Thyroid gland (tissue), 4 donors: ENCODE measurements around the gene AHI1. TPM values are rescaled to one million over a fixed set of nuclear protein-coding genes. Genes with fewer than 3 reads are reported as not detected.

Source experiments
- DNase-seq, 2 donors: peaks; one replicate each; pipeline ENCODE4 v3.0.0-alpha.2; 2019
- H3K27ac ChIP-seq, 3 donors: fragments of 200-600 bp; sonication (generic); 1 replicate in 2 of 3; 2 replicates in 1 of 3; pipeline ENCODE4 v1.5.1; 2016 to 2019; ENCODE audit warnings: mild to moderate bottlenecking in 1 of 3, moderate library complexity in 1 of 3
- H3K27me3 ChIP-seq: fragments of 200-600 bp; sonication (generic); one replicate; pipeline ENCODE4 v1.5.1; 2019
- H3K36me3 ChIP-seq, 2 donors: fragments of 200-600 bp; sonication (generic); one replicate each; pipeline ENCODE4 v1.5.1; 2016 to 2019
- H3K4me1 ChIP-seq, 2 donors: fragments of 200-600 bp; sonication (generic); one replicate each; pipeline ENCODE4 v1.5.1; 2017 to 2019
- H3K4me3 ChIP-seq, 3 donors: fragments of 200-600 bp; sonication (generic); replicated peaks in 1 of 3; 1 replicate in 2 of 3; 2 replicates in 1 of 3; pipeline ENCODE4 v1.5.1; 2016; ENCODE audit warnings: mild to moderate bottlenecking in 1 of 3
- H3K9me3 ChIP-seq: fragments of 200-600 bp; sonication (generic); one replicate; pipeline ENCODE4 v1.5.1; 2017
- POLR2A ChIP-seq, 2 donors: fragments of 450-650 bp; IDR thresholded peaks; one replicate each; pipeline ENCODE4 v1.6.1; 2017; ENCODE audit warnings: antibody characterized with exemption in 2 of 2, mild to moderate bottlenecking in 2 of 2, moderate library complexity in 1 of 2
- WGBS, 2 donors: methylation state at CpG; one replicate each; pipeline ENCODE4 v1.1.5; 2017; 5-methylcytosine and 5-hydroxymethylcytosine counted together
- intact Hi-C: fragments of 100-400 bp; cut with DNase I; formaldehyde crosslinking; loops from one replicate; pipeline ENCODE4 v1.15.1; 2023
- total RNA-seq, 4 donors: library from RNA; depleted of rRNA; stranded (reverse); fragments of >200 nt; gene quantifications; one replicate each; pipeline ENCODE4 v1.2.3, GENCODE V29; 2016
- TF ChIP-seq, protein P1 (sequence below), 6 experiments: fragments of 200-600 bp in 3 of 6; fragments of 450-650 bp in 3 of 6; sonication (generic) in 3 of 6; IDR thresholded peaks; one replicate each; pipeline ENCODE4 v1.5.1; 2016 to 2019; ENCODE audit warnings: antibody characterized with exemption in 6 of 6, mild to moderate bottlenecking in 2 of 6, inconsistent platforms in 1 of 6, moderate library complexity in 1 of 6

AHI1 gene
- total RNA-seq, 4 donors from 2014 or later = 25.5 to 53.3 (median 42.1) TPM

DNA sequence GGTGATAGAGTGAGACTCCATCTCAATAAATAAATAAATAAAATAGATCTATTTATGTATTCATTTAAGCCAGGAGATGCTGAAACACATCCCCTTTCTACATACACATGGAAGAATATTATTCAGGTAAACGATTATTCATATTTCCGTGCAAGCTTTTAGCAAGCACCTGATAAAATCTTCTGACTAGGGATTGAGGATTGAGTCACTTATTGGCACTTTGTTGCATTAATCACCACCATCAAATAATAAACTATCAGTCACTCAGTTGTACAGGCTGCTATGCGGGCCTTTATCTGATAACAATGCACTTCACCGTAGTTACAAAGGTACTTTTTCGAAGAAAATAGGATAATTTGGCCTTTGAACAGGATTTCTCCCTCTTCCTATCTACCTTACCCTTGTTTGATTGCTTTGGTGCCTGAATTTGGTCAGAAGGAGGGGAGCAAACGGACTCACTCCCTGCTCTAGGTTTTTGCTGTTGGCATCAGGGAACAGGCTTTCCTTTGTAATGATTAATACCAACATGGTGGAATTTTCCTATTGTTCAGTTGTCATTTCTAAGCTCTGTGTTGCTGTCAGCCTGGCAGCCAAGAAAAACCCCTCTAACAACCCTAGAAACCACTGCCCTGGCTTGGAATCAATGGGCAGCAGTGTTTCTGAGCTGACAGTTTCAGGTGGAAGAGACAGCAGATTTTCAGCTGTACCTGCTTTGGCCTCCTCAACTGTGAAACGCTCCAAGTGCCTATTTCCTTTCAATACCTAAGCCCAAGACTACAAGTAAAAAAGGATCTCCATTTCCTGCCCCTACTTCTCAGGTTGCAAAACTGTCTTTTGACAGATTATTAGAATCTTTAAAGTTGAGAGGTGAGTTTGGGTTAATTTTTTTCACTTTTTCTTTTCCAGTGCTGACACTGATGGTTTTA, 253.4 kb downstream of the AHI1 start:
- WGBS, 2 donors = 89% methylated on average over 7 of the region's 7 CpGs
- no peak overlapping the region for H3K27ac ChIP-seq

DNA sequence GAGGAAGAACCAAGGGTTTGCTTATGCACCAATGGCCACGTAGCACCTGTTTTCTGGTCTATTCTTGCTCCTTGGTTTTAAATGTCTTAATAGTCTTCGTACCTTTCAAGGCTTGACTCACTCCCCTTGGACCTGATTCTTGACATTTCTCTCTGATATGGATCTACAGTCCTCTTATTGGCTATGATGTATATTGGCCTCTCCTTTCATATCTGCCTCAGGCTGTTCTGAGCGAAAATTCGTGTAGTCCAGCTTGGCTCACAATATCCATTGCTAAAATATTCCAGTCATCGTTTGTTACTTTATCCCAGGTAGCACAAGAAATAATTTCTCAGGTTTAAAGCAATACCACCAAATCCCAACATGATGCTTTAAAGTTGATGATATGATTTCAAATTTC, 256.8 kb downstream of the AHI1 start:
- Histone ChIP-seq H3K36me3 (no peaks in the 10 kb centered on the region), H3K4me3 (no peak overlapping the region), H3K9me3 (no peaks in the 10 kb centered on the region), H3K27ac (no peak overlapping the region), H3K27me3 (no peaks in the 10 kb centered on the region), H3K4me1 (no peaks in the 10 kb centered on the region)
- intact Hi-C loops = no loop called here
- WGBS, 2 donors = 87 to 93% methylated on average over 5 of the region's 5 CpGs
- no peak for DNase-seq
- no peak for TF ChIP-seq POLR2A (IDR thresholded peaks at IDR 0.05)
- TF ChIP-seq, protein P1, sequence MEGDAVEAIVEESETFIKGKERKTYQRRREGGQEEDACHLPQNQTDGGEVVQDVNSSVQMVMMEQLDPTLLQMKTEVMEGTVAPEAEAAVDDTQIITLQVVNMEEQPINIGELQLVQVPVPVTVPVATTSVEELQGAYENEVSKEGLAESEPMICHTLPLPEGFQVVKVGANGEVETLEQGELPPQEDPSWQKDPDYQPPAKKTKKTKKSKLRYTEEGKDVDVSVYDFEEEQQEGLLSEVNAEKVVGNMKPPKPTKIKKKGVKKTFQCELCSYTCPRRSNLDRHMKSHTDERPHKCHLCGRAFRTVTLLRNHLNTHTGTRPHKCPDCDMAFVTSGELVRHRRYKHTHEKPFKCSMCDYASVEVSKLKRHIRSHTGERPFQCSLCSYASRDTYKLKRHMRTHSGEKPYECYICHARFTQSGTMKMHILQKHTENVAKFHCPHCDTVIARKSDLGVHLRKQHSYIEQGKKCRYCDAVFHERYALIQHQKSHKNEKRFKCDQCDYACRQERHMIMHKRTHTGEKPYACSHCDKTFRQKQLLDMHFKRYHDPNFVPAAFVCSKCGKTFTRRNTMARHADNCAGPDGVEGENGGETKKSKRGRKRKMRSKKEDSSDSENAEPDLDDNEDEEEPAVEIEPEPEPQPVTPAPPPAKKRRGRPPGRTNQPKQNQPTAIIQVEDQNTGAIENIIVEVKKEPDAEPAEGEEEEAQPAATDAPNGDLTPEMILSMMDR (IDR thresholded peaks at IDR 0.05) = no peak

More for the DNA sequence above, 253.4 kb downstream of the AHI1 start:
- H3K27me3 ChIP-seq = no peaks in the 10 kb centered on the region
- no peaks in the 10 kb centered on the region for H3K9me3 ChIP-seq
- H3K4me1 ChIP-seq = no peaks in the 10 kb centered on the region
- TF ChIP-seq POLR2A (IDR thresholded peaks at IDR 0.05) = no peak
- TF ChIP-seq, protein P1 (IDR thresholded peaks at IDR 0.05) = no peak
- H3K4me3 ChIP-seq = no peak overlapping the region
- no peak for DNase-seq
- no peaks in the 10 kb centered on the region for H3K36me3 ChIP-seq
- intact Hi-C loops = no loop called here

DNA sequence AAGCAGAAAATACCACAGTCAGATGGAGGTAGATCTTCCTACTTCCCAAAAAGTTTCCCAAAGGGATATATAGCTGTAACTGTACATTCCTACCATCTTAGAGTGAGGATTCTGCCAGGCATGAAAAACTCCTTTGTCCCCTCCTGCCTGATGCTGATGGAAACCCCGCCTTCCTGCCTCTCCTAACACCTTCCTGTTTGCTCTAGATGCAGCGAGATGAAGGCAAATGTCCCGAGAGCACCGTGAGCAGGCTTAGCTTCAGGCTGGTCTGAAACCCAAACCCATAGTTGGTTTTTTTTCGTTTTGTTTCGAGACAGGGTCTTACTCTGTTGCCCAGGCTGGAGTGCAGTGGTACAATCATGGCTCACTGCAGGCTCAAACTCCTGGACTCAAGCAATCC, 260.8 kb downstream of the AHI1 start:
- H3K9me3 ChIP-seq = no peaks in the 10 kb centered on the region
- H3K4me3 ChIP-seq = no peak overlapping the region
- H3K36me3 ChIP-seq = no peaks in the 10 kb centered on the region
- no peak for DNase-seq
- no peak overlapping the region for H3K27ac ChIP-seq
- TF ChIP-seq, protein P1 (IDR thresholded peaks at IDR 0.05) = no peak
- TF ChIP-seq POLR2A (IDR thresholded peaks at IDR 0.05) = no peak
- no peaks in the 10 kb centered on the region for H3K27me3 ChIP-seq
- no peaks in the 10 kb centered on the region for H3K4me1 ChIP-seq
- intact Hi-C loops = no loop called here
- WGBS, 2 donors = 48 to 55% methylated on average over 6 of the region's 6 CpGs

DNA sequence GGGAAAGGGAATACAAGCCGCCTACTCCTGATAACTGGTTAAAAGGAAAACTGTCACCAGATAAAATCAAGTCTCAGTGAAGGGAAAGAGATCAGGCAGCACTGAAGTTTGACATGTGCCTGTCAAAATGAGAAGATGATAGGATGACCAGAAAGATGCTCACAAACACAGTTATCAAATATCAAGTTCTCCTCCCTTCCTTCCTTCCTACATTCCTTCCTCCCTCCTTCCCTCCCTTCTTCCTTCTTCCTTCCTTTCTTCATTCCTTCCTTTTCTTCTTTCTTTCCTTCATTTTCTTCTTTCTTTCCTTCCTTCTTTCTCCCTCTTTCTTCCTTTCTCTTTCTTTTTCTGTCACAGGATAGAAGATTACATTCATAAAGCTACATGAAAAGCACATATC, 261.2 kb downstream of the AHI1 start:
- Histone ChIP-seq H3K4me1 (no peaks in the 10 kb centered on the region), H3K27ac (no peak overlapping the region)
- intact Hi-C loops = no loop called here

DNA sequence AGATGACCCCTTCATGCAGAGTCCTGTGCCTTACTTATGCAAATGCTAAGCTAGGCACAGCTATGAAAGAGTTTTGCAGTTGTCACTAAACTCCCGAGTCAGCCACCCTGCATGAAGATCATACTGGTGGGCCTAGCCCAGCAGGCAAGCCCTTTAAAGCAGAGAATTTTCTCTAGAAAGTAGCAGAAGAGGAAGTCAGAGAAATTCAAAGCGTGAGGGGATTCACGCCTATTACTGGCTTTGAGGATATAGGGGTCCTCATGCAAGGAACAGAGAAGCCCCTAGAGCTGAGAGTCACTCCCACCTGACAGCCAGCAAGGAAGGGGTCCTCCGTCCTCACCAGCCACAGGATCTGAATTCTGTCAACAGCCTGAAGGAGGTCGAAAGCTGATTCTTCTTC, 261.8 kb downstream of the AHI1 start:
- no peaks in the 10 kb centered on the region for H3K9me3 ChIP-seq
- no peaks in the 10 kb centered on the region for H3K36me3 ChIP-seq
- H3K27ac ChIP-seq = no peak overlapping the region
- no peak for DNase-seq
- no peak overlapping the region for H3K4me3 ChIP-seq
- WGBS, 2 donors = 86 to 89% methylated on average over 5 of the region's 5 CpGs
- H3K27me3 ChIP-seq = no peaks in the 10 kb centered on the region
- H3K4me1 ChIP-seq = no peaks in the 10 kb centered on the region
- no peak for TF ChIP-seq POLR2A (IDR thresholded peaks at IDR 0.05)
- TF ChIP-seq, protein P1 (IDR thresholded peaks at IDR 0.05) = no peak
- intact Hi-C loops = no loop called here

More for the DNA sequence above, 261.2 kb downstream of the AHI1 start:
- TF ChIP-seq, protein P1 (IDR thresholded peaks at IDR 0.05) = no peak
- no peak for TF ChIP-seq POLR2A (IDR thresholded peaks at IDR 0.05)
- Histone ChIP-seq H3K27me3 (no peaks in the 10 kb centered on the region), H3K4me3 (no peak overlapping the region), H3K9me3 (no peaks in the 10 kb centered on the region), H3K36me3 (no peaks in the 10 kb centered on the region)
- no peak for DNase-seq
- WGBS, 2 donors = 97 to 100% methylated on average over 1 of the region's 1 CpG
